Urothelium cell line (cell line): ENCODE results near the gene CLEC3B.
"Not testable (repeated sequence)": the region's sequence is repeated elsewhere in the genome, so short reads cannot be mapped to it uniquely, and the experiment has no call there.

Experiments used
- DNase-seq: peaks from one replicate; pipeline ENCODE4 v3.0.0; 2011; ENCODE audit warnings: low spot score, mixed read lengths
- FAIRE-seq: peaks from 2 replicates; lab custom pipeline; 2011; peaks lifted over from hg19 to GRCh38; lab: Jason Lieb, UNC

CLEC3B gene

GRCh38 chr3:45064512-45065372, 38.6 kb downstream of the CLEC3B start:
- FAIRE-seq, result no peak
- DNase-seq, result no peak

- FAIRE-seq, result no peak
Observed at GRCh38 chr3:45065373-45065720, 39.2 kb downstream of the CLEC3B start.

GRCh38 chr3:45066109-45066801, 40.2 kb downstream of the CLEC3B start:
- no peak for FAIRE-seq

More at GRCh38 chr3:45065373-45065720, 39.2 kb downstream of the CLEC3B start:
- DNase-seq, result no peak

GRCh38 chr3:45067486-45067885, 41.4 kb downstream of the CLEC3B start:
- DNase-seq, result no peak
- FAIRE-seq, result no peak

More at GRCh38 chr3:45066109-45066801, 40.2 kb downstream of the CLEC3B start:
- DNase-seq, result no peak

GRCh38 chr3:45067941-45068340, 41.8 kb downstream of the CLEC3B start:
- no peak for FAIRE-seq
- no peak for DNase-seq

GRCh38 chr3:45071075-45071474, 45.0 kb downstream of the CLEC3B start:
- FAIRE-seq (no peak), DNase-seq (no peak)

GRCh38 chr3:45075821-45076625, 49.9 kb downstream of the CLEC3B start:
- FAIRE-seq (no peak), DNase-seq (no peak)

GRCh38 chr3:45078256-45078655, 52.2 kb downstream of the CLEC3B start:
- FAIRE-seq, DNase-seq: not testable (repeated sequence)

- DNase-seq (no peak), FAIRE-seq (no peak)
Observed at GRCh38 chr3:45078910-45079522, 52.9 kb downstream of the CLEC3B start.

- DNase-seq (no peak), FAIRE-seq (no peak)
Observed at GRCh38 chr3:45079715-45080114, 53.6 kb downstream of the CLEC3B start.

GRCh38 chr3:45080824-45081223, 54.7 kb downstream of the CLEC3B start:
- no peak for FAIRE-seq
- DNase-seq, result no peak

- DNase-seq, result no peak
- no peak for FAIRE-seq
Observed at GRCh38 chr3:45081506-45082141, 55.5 kb downstream of the CLEC3B start.

- DNase-seq (no peak), FAIRE-seq (no peak)
Observed at GRCh38 chr3:45082142-45082538, 56.0 kb downstream of the CLEC3B start.

- FAIRE-seq (no peak), DNase-seq (no peak)
Observed at GRCh38 chr3:45083023-45083422, 56.9 kb downstream of the CLEC3B start.

- no peak for DNase-seq
- no peak for FAIRE-seq
Observed at GRCh38 chr3:45084361-45084760, 58.3 kb downstream of the CLEC3B start.

GRCh38 chr3:45084820-45085816, 59.0 kb downstream of the CLEC3B start:
- FAIRE-seq, result peak; percentile 69
- DNase-seq, result peak; percentile 79
